ENCODE measurements around the gene KCNJ9. TPM values are rescaled to one million over a fixed set of nuclear protein-coding genes. Genes with fewer than 3 reads are reported as not detected.

The KCNJ9 gene
- total RNA-seq, 1 donor from 2014 or later = 0.05 TPM

- Histone ChIP-seq H3K4me1 (no peaks in the 10 kb centered on the region), H3K27me3 (ENCODE audit: low read depth) (peaks cover 34% of the 10 kb centered on the region), H3K4me3 (no peak overlapping the region), H3K36me3 (no peaks in the 10 kb centered on the region), H3K9me3 (replicated peaks) (no peaks in the 10 kb centered on the region), H3K27ac (replicated peaks) (no peak overlapping the region)
- no peak for DNase-seq
- TF ChIP-seq CTCF (IDR thresholded peaks at IDR 0.05; ENCODE audit: borderline replicate concordance) = no peak
- intact Hi-C loops (cut with micrococcal nuclease) = no loop called here
These were observed 19.2 kb upstream of the KCNJ9 start for GRCh38 chr1:160062230-160062532.

- Histone ChIP-seq H3K27me3 (ENCODE audit: low read depth) (peaks cover 24% of the 10 kb centered on the region), H3K36me3 (no peaks in the 10 kb centered on the region), H3K4me3 (no peak overlapping the region), H3K27ac (replicated peaks) (no peak overlapping the region), H3K9me3 (replicated peaks) (no peaks in the 10 kb centered on the region), H3K4me1 (no peaks in the 10 kb centered on the region)
- DNase-seq = no peak
- intact Hi-C loops (cut with micrococcal nuclease) = no loop called here
- no peak for TF ChIP-seq CTCF (IDR thresholded peaks at IDR 0.05; ENCODE audit: borderline replicate concordance)
These were observed 18.2 kb upstream of the KCNJ9 start for GRCh38 chr1:160063176-160063575.

GRCh38 chr1:160064164-160064563 is 17.2 kb upstream of the KCNJ9 start:
- H3K4me3 ChIP-seq = no peak overlapping the region
- intact Hi-C loops (cut with micrococcal nuclease) = no loop called here
- no peak overlapping the region for H3K27ac ChIP-seq (replicated peaks)
- H3K9me3 ChIP-seq (replicated peaks) = no peaks in the 10 kb centered on the region
- peaks cover 22% of the 10 kb centered on the region for H3K27me3 ChIP-seq (ENCODE audit: low read depth)
- H3K36me3 ChIP-seq = no peaks in the 10 kb centered on the region
- DNase-seq = no peak
- no peaks in the 10 kb centered on the region for H3K4me1 ChIP-seq
- TF ChIP-seq CTCF (IDR thresholded peaks at IDR 0.05; ENCODE audit: borderline replicate concordance) = no peak

- TF ChIP-seq CTCF (IDR thresholded peaks at IDR 0.05; ENCODE audit: borderline replicate concordance) = no peak
- peaks cover 22% of the 10 kb centered on the region for H3K27me3 ChIP-seq (ENCODE audit: low read depth)
- no peak for DNase-seq
- intact Hi-C loops (cut with micrococcal nuclease) = no loop called here
- H3K4me1 ChIP-seq = peaks cover 1% of the 10 kb centered on the region
- H3K27ac ChIP-seq (replicated peaks) = no peak overlapping the region
- no peaks in the 10 kb centered on the region for H3K9me3 ChIP-seq (replicated peaks)
- no peaks in the 10 kb centered on the region for H3K36me3 ChIP-seq
- H3K4me3 ChIP-seq = no peak overlapping the region
These were observed 16.6 kb upstream of the KCNJ9 start for GRCh38 chr1:160064746-160065145.

GRCh38 chr1:160066829-160067745 is 14.3 kb upstream of the KCNJ9 start:
- Histone ChIP-seq H3K27ac (replicated peaks) (no peak overlapping the region), H3K9me3 (replicated peaks) (no peaks in the 10 kb centered on the region), H3K36me3 (no peaks in the 10 kb centered on the region), H3K4me1 (peaks cover 13% of the 10 kb centered on the region), H3K27me3 (ENCODE audit: low read depth) (peaks cover 26% of the 10 kb centered on the region), H3K4me3 (no peak overlapping the region)
- intact Hi-C loops (cut with micrococcal nuclease) = no loop called here
- DNase-seq = no peak
- no peak for TF ChIP-seq CTCF (IDR thresholded peaks at IDR 0.05; ENCODE audit: borderline replicate concordance)
